ENCODE data around the gene GPR62. TPM values are rescaled to one million over a fixed set of nuclear protein-coding genes. Genes with fewer than 3 reads are reported as not detected.
A peak's percentile ranks its signal among the peaks of the same experiment; 100 is the strongest.

The GPR62 gene
- polyA plus RNA-seq, 1 of the 3 experiments (the other 2 are of a cell fraction): 0.02 TPM

GRCh38 chr3:51941798-51942602 lies 13.2 kb upstream of the GPR62 start, which contains the start of the genes PARP3 and RRP9:
PARP3 (plus strand) TSS chr3:51942363; CDS start chr3:51943356, 993 bp downstream.
RRP9 (minus strand) TSS chr3:51941904; CDS start chr3:51941867, 37 bp downstream.
- Histone ChIP-seq H2AFZ (ENCODE audit: low read depth) (peak within 1 kb of the TSS; percentile 80), H3K9me3 (no peaks in the 10 kb centered on the region), H3K27ac (ENCODE audit: low read depth in 2 of 2, low read length in 1 of 2) (peak within 1 kb of the TSS; percentile 85 to 97), H3K79me2 (ENCODE audit: insufficient read depth) (peaks cover 33% of the 10 kb centered on the region), H3F3A (replicated peaks; ENCODE audit: insufficient read depth) (no peaks in the 10 kb centered on the region), H3K4me1 (ENCODE audit: control insufficient read depth in 1 of 2, insufficient read depth in 2 of 2, low read depth in 1 of 2, low read length in 1 of 2) (peaks cover 11 to 18% of the 10 kb centered on the region in 2 experiments; a peak in 3 of 4 replicates), H3K9me2 (no peaks in the 10 kb centered on the region), H3K9ac (peak within 1 kb of the TSS; percentile 85), H3K27me3 (ENCODE audit: insufficient read depth) (no peaks in the 10 kb centered on the region), H3K36me3 (replicated peaks in 1 of 2; ENCODE audit: control insufficient read depth in 1 of 2, insufficient read depth in 2 of 2, low read length in 1 of 2) (peaks cover 0 to 20% of the 10 kb centered on the region in 2 experiments), H3K4me2 (peak within 1 kb of the TSS; percentile 95), H3K4me3 (ENCODE audit: low read depth in 2 of 2, low read length in 1 of 2) (peak within 1 kb of the TSS; percentile 85 to 95), H4K20me1 (ENCODE audit: insufficient read depth) (0 out of 2 replicates have a peak, but pooled peaks cover 6% of the 10 kb centered on the region)
- CTCF ChIA-PET: interaction anchor here (0.6 to 5.3 kb wide), 29 partner anchors 9 to 466 kb away, joined by 3 to 80 read pairs (median 6); partner anchors contain the start of genes ABHD14A, ABHD14B, ACY1 and GPR62
- POLR2A ChIA-PET: interaction anchor here (0.7 to 2.3 kb wide), 9 partner anchors 16 to 60 kb away, joined by 3 to 19 read pairs (median 4); partner anchors contain the start of genes ABHD14B, PCBP4 and RPL29
- WGBS (ENCODE audit: low lambda C conversion rate): 20% methylated on average over 1 of the region's 67 CpGs
- peak; percentile 99 for DNase-seq
- peak; percentile 39; the same call in 1 of the 2 replicates for TF ChIP-seq RCOR1 (IDR thresholded peaks at IDR 0.05; ENCODE audit: low read length)
- no peak for TF ChIP-seq FOSL2 (IDR thresholded peaks at IDR 0.05; ENCODE audit: borderline replicate concordance, low read depth)
- no peak; the same call in 1 of the 2 replicates for TF ChIP-seq PBX3 (IDR thresholded peaks at IDR 0.05)
- no peak for TF ChIP-seq ZBTB33 (IDR thresholded peaks at IDR 0.05; ENCODE audit: borderline replicate concordance, low read depth)
- no peak for TF ChIP-seq FOXM1 (IDR thresholded peaks at IDR 0.05; ENCODE audit: low read depth)
- TF ChIP-seq IRF3 (IDR thresholded peaks at IDR 0.05; ENCODE audit: low read depth, low read length): peak; percentile 64; the same call in 1 of the 2 replicates
- TF ChIP-seq ELF1 (IDR thresholded peaks at IDR 0.05): peak; percentile 87
- TF ChIP-seq GATA2 (CRISPR knock-in tag; IDR thresholded peaks at IDR 0.05): no peak
- no peak for TF ChIP-seq MEF2A (IDR thresholded peaks at IDR 0.05; ENCODE audit: borderline replicate concordance, low read depth)
- TF ChIP-seq EP300 (IDR thresholded peaks at IDR 0.05; ENCODE audit: borderline replicate concordance in 1 of 2, low read depth in 1 of 2, low read length in 1 of 2): no peak; a peak in 1 of 4 replicates
- TF ChIP-seq RFX5 (IDR thresholded peaks at IDR 0.05; ENCODE audit: low read length): peak; percentile 42; the same call in 1 of the 2 replicates
- TF ChIP-seq YY1 (IDR thresholded peaks at IDR 0.05; ENCODE audit: low read depth): 0 out of 2 replicates have a peak, but pooled peaks have one; percentile 46
- TF ChIP-seq USF2 (IDR thresholded peaks at IDR 0.05; ENCODE audit: borderline replicate concordance, low read depth, low read length): no peak
- TF ChIP-seq TCF12 (IDR thresholded peaks at IDR 0.05): no peak; the same call in 1 of the 2 replicates
- TF ChIP-seq EZH2phosphoT487 (IDR thresholded peaks at IDR 0.05; ENCODE audit: borderline replicate concordance, low read depth): no peak
- peak; percentile 65 for TF ChIP-seq GABPA (IDR thresholded peaks at IDR 0.05; ENCODE audit: low read depth)
- no peak for TF ChIP-seq FOXJ3 (CRISPR knock-in tag; IDR thresholded peaks at IDR 0.05)
- TF ChIP-seq TAF1 (IDR thresholded peaks at IDR 0.05; ENCODE audit: borderline replicate concordance, low read depth, low read length): peak; percentile 58; the same call in 1 of the 2 replicates
- peak; percentile 78 for TF ChIP-seq USF1 (IDR thresholded peaks at IDR 0.05; ENCODE audit: borderline replicate concordance, low read depth)
- peak; percentile 98 for TF ChIP-seq RAD21 (IDR thresholded peaks at IDR 0.05; ENCODE audit: low read length)
- TF ChIP-seq REST (IDR thresholded peaks at IDR 0.05; ENCODE audit: low read depth, low read length): no peak
- TF ChIP-seq POLR2AphosphoS5 (IDR thresholded peaks at IDR 0.05; ENCODE audit: low read depth, low read length): peak; percentile 62
